GM23338 (cell line): Measurements from ENCODE around the gene UGCG.

ENCODE experiments used
- EZH2phosphoT487 ChIP-seq: fragments of 200-600 bp; sonication (generic); IDR thresholded peaks from one replicate; pipeline ENCODE4 v1.8.1; 2018; ENCODE audit warnings: antibody characterized with exemption; ENCODE audit not compliant: unreplicated experiment
- JUNB ChIP-seq: IDR thresholded peaks from one replicate; pipeline ENCODE4 v1.6.1; 2016; ENCODE audit warnings: antibody characterized with exemption; ENCODE audit not compliant: unreplicated experiment
- POLR2AphosphoS5 ChIP-seq: IDR thresholded peaks from 2 replicates; pipeline ENCODE4 v1.6.1; 2016; ENCODE audit warnings: antibody characterized with exemption, low read depth
- TF ChIP-seq, protein P1 (sequence below), 2 experiments: fragments of 200-600 bp in 1 of 2; sonication (generic) in 1 of 2; conservative IDR thresholded peaks; 2 replicates each; pipeline versions ENCODE4 v1.5.1 to v1.6.1; 2016 to 2017; ENCODE audit warnings: antibody characterized with exemption in 2 of 2, low read depth in 2 of 2, mild to moderate bottlenecking in 2 of 2, moderate library complexity in 1 of 2
- TF ChIP-seq, protein P2 (sequence below): IDR thresholded peaks from one replicate; pipeline ENCODE4 v1.6.1; 2018; ENCODE audit warnings: antibody characterized with exemption; ENCODE audit not compliant: unreplicated experiment

- TF ChIP-seq, protein P1, sequence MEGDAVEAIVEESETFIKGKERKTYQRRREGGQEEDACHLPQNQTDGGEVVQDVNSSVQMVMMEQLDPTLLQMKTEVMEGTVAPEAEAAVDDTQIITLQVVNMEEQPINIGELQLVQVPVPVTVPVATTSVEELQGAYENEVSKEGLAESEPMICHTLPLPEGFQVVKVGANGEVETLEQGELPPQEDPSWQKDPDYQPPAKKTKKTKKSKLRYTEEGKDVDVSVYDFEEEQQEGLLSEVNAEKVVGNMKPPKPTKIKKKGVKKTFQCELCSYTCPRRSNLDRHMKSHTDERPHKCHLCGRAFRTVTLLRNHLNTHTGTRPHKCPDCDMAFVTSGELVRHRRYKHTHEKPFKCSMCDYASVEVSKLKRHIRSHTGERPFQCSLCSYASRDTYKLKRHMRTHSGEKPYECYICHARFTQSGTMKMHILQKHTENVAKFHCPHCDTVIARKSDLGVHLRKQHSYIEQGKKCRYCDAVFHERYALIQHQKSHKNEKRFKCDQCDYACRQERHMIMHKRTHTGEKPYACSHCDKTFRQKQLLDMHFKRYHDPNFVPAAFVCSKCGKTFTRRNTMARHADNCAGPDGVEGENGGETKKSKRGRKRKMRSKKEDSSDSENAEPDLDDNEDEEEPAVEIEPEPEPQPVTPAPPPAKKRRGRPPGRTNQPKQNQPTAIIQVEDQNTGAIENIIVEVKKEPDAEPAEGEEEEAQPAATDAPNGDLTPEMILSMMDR (conservative IDR thresholded peaks at IDR 0.05; ENCODE audit: low read depth in 2 of 2) = no peak
- TF ChIP-seq POLR2AphosphoS5 (no peak), EZH2phosphoT487 (no peak), JUNB (no peak)
- TF ChIP-seq, protein P2, sequence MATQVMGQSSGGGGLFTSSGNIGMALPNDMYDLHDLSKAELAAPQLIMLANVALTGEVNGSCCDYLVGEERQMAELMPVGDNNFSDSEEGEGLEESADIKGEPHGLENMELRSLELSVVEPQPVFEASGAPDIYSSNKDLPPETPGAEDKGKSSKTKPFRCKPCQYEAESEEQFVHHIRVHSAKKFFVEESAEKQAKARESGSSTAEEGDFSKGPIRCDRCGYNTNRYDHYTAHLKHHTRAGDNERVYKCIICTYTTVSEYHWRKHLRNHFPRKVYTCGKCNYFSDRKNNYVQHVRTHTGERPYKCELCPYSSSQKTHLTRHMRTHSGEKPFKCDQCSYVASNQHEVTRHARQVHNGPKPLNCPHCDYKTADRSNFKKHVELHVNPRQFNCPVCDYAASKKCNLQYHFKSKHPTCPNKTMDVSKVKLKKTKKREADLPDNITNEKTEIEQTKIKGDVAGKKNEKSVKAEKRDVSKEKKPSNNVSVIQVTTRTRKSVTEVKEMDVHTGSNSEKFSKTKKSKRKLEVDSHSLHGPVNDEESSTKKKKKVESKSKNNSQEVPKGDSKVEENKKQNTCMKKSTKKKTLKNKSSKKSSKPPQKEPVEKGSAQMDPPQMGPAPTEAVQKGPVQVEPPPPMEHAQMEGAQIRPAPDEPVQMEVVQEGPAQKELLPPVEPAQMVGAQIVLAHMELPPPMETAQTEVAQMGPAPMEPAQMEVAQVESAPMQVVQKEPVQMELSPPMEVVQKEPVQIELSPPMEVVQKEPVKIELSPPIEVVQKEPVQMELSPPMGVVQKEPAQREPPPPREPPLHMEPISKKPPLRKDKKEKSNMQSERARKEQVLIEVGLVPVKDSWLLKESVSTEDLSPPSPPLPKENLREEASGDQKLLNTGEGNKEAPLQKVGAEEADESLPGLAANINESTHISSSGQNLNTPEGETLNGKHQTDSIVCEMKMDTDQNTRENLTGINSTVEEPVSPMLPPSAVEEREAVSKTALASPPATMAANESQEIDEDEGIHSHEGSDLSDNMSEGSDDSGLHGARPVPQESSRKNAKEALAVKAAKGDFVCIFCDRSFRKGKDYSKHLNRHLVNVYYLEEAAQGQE = no peak
Observed at GRCh38 chr9:111886983-111887718, 9.5 kb upstream of the UGCG start.
